GM12878 (cell line): ENCODE data around the gene DYSF. TPM values are rescaled to one million over a fixed set of nuclear protein-coding genes. Genes with fewer than 3 reads are reported as not detected.

Experiments
- ATAC-seq: fragments of 200-7000 bp; cut with Tn5 transposase; 3 replicates; pipeline ENCODE4 v1.9.1; 2020; ENCODE audit warnings: mild to moderate bottlenecking, moderate library complexity
- BruUV-seq: library from RNA; stranded (reverse); fragments of 400-500 nt; replicated peaks from 2 replicates; lab custom pipeline; 2021; lab: Mats Ljungman, UMichigan
- CTCF ChIA-PET: fragments of 300-600 bp; sonication (Branson Sonifier 250); formaldehyde crosslinking; extraction: SDS; loops from one replicate; lab custom pipeline; 2021; ENCODE audit warnings: inconsistent platforms; lab: Yijun Ruan, JAX
- POLR2A ChIA-PET: fragments of 350-600 bp; formaldehyde crosslinking; extraction: SDS; loops from one replicate; lab custom pipeline; 2021; ENCODE audit warnings: inconsistent platforms; lab: Charles Lee
- RAD21 ChIA-PET: fragments of 300-600 bp; sonication (Branson Sonifier 250); formaldehyde crosslinking; loops from one replicate; lab custom pipeline; 2023; ENCODE audit warnings: antibody characterized with exemption; ENCODE audit not compliant: unreplicated experiment; lab: Charles Lee
- SMC1A ChIA-PET: fragments of 300-600 bp; sonication (Branson Sonifier 250); formaldehyde crosslinking; loops from one replicate; lab custom pipeline; 2023; ENCODE audit not compliant: unreplicated experiment, uncharacterized antibody; lab: Charles Lee
- DNase-seq: peaks from one replicate; pipeline ENCODE4 v3.0.0-alpha.2; 2011; ENCODE audit warnings: low read depth, low spot score
- FAIRE-seq: peaks from 3 replicates; lab custom pipeline; 2011; peaks lifted over from hg19 to GRCh38; lab: Jason Lieb, UNC
- H2AFZ ChIP-seq: 2 replicates; pipeline ENCODE4 v1.6.0; 2011; ENCODE audit warnings: low read depth, low read length, control low read depth; ENCODE audit not compliant: control insufficient read depth
- H3K27ac ChIP-seq: 2 replicates; pipeline ENCODE4 v1.5.1; 2011; ENCODE audit warnings: control low read depth; ENCODE audit not compliant: control insufficient read depth, insufficient read depth
- H3K27me3 ChIP-seq, 2 experiments: replicated peaks in 1 of 2; 2 replicates each; pipeline versions ENCODE4 v1.6.0 to v1.6.1; 2011; ENCODE audit warnings: low read length in 1 of 2; ENCODE audit not compliant: control insufficient read depth in 2 of 2, insufficient read depth in 2 of 2
- H3K36me3 ChIP-seq, 2 experiments: 2 replicates each; pipeline ENCODE4 v1.5.1; 2011; ENCODE audit warnings: low read length in 1 of 2; ENCODE audit not compliant: control insufficient read depth in 2 of 2, insufficient read depth in 2 of 2
- H3K4me1 ChIP-seq: 2 replicates; pipeline ENCODE4 v1.6.1; 2011; ENCODE audit warnings: mild to moderate bottlenecking, low read length, moderate library complexity, mixed read lengths; ENCODE audit not compliant: control insufficient read depth, insufficient read depth
- H3K4me2 ChIP-seq: 2 replicates; pipeline ENCODE4 v1.6.0; 2011; ENCODE audit warnings: control low read depth; ENCODE audit not compliant: control insufficient read depth, insufficient read depth
- H3K4me3 ChIP-seq: fragments of 200-600 bp; sonication (generic); 2 replicates; pipeline ENCODE4 v1.5.1; 2016
- H3K79me2 ChIP-seq: 2 replicates; pipeline ENCODE4 v1.6.0; 2011; ENCODE audit warnings: low read length; ENCODE audit not compliant: control insufficient read depth, insufficient read depth
- H3K9ac ChIP-seq: 2 replicates; pipeline ENCODE4 v1.8.0; 2011; ENCODE audit warnings: low read length, control low read depth, mixed read lengths; ENCODE audit not compliant: control insufficient read depth, insufficient read depth
- H3K9me3 ChIP-seq: replicated peaks from 3 replicates; pipeline ENCODE4 v1.5.1; 2011; ENCODE audit warnings: mild to moderate bottlenecking, low read length; ENCODE audit not compliant: control insufficient read depth, insufficient read depth
- H4K20me1 ChIP-seq: 2 replicates; pipeline ENCODE4 v1.6.0; 2011; ENCODE audit not compliant: control insufficient read depth, insufficient read depth
- BCLAF1 ChIP-seq: fragments of 450-650 bp; IDR thresholded peaks from 2 replicates; pipeline ENCODE4 v1.6.1; 2017; ENCODE audit warnings: antibody characterized with exemption, mild to moderate bottlenecking, moderate library complexity
- CREM ChIP-seq: IDR thresholded peaks from 2 replicates; pipeline ENCODE4 v1.6.1; 2014; ENCODE audit warnings: antibody characterized with exemption, low read depth
- CUX1 ChIP-seq: IDR thresholded peaks from 2 replicates; pipeline ENCODE4 v1.6.1; 2012; ENCODE audit warnings: improper control_type of control experiment, low read depth, low read length; ENCODE audit not compliant: insufficient replicate concordance
- ETV6 ChIP-seq, 2 experiments: fragments of 450-650 bp in 1 of 2; IDR thresholded peaks in 1 of 2; conservative IDR thresholded peaks in 1 of 2; 2 replicates each; pipeline ENCODE4 v1.6.1; 2014; ENCODE audit warnings: antibody characterized with exemption in 1 of 2, borderline replicate concordance in 1 of 2, low read depth in 1 of 2, mild to moderate bottlenecking in 1 of 2, moderate library complexity in 1 of 2
- GATAD2B ChIP-seq: fragments of 450-650 bp; conservative IDR thresholded peaks from 2 replicates; pipeline ENCODE4 v1.6.1; 2017; ENCODE audit warnings: low read depth, mild to moderate bottlenecking, moderate library complexity
- IKZF2 ChIP-seq, 2 experiments: fragments of 450-650 bp; IDR thresholded peaks; 2 replicates each; pipeline ENCODE4 v1.6.1; 2017; ENCODE audit warnings: mild to moderate bottlenecking in 2 of 2, moderate library complexity in 2 of 2
- PML ChIP-seq: IDR thresholded peaks from 2 replicates; pipeline ENCODE4 v1.6.1; 2012; ENCODE audit warnings: low read length, inconsistent platforms
- RAD21 ChIP-seq: IDR thresholded peaks from 2 replicates; pipeline ENCODE4 v1.6.1; 2011; ENCODE audit warnings: mild to moderate bottlenecking, low read depth, low read length, moderate library complexity; ENCODE audit not compliant: insufficient read depth
- TCF7 ChIP-seq: IDR thresholded peaks from 2 replicates; pipeline ENCODE4 v1.6.1; 2014; ENCODE audit warnings: antibody characterized with exemption, borderline replicate concordance
- ZBTB40 ChIP-seq: fragments of 450-650 bp; IDR thresholded peaks from 2 replicates; pipeline ENCODE4 v1.6.1; 2016; ENCODE audit warnings: mild to moderate bottlenecking, moderate library complexity, borderline replicate concordance
- WGBS: methylation state at CpG from one replicate; pipeline ENCODE4 v1.1.6; 2016; ENCODE audit warnings: low lambda C conversion rate; ENCODE audit not compliant: insufficient replicate concordance, insufficient coverage; ENCODE audit errors: missing lambda C conversion rate; 5-methylcytosine and 5-hydroxymethylcytosine counted together
- in situ Hi-C: fragments of 300-500 bp; cut with MboI; formaldehyde crosslinking; loops from 9 replicates; pipeline ENCODE4 v1.14.3; 2018; ENCODE audit warnings: mixed read lengths
- intact Hi-C: fragments of 100-400 bp; cut with micrococcal nuclease; formaldehyde crosslinking; loops from one replicate; pipeline ENCODE4 v1.14.2; 2022; ENCODE audit not compliant: unreplicated experiment
- polyA plus RNA-seq, 11 experiments: library from polyadenylated mRNA; depleted of rRNA in 4 of 11; unstranded in 6 of 11; stranded (reverse) in 5 of 11; fragments of >200 nt; fragmentation: Nextera tagmentation in 4 of 11; fragmentation: Illumina TruSeq in 1 of 11; extraction: Ambion mirVana in 4 of 11; extraction: Trizol in 1 of 11; gene quantifications; 1 replicate in 1 of 11; 2 replicates in 10 of 11; pipeline versions ENCODE4 v1.2.1 to v1.2.3, GENCODE V29; 2011 to 2016; ENCODE audit warnings: inconsistent platforms in 2 of 11, missing spikeins in 2 of 11, low read depth in 1 of 11
- total RNA-seq, 4 experiments: library from RNA; depleted of rRNA in 3 of 4; stranded (reverse); fragments of >200 nt in 3 of 4; fragmentation: Illumina TruSeq in 1 of 4; extraction: Trizol in 1 of 4; gene quantifications; 2 replicates each; pipeline versions ENCODE4 v1.2.1 to v1.2.3, GENCODE V29; 2013 to 2021

The DYSF gene
- total and polyA plus RNA-seq, 10 of the 15 experiments (the other 5 are each of a cell fraction or from before 2014, with no cell fraction given) = under 0.01 to 0.15 (median 0.03) TPM; not detected in 7

GRCh38 chr2:71455011-71455740 lies 1.8 kb downstream of the DYSF start:
- Histone ChIP-seq H4K20me1 (no peaks in the 10 kb centered on the region; the same call in 1 of the 2 replicates), H2AFZ (no peak overlapping the region), H3K27ac (no peak overlapping the region), H3K27me3 (peaks cover 4 to 11% of the 10 kb centered on the region in 2 experiments; a peak in 3 of 4 replicates), H3K79me2 (no peaks in the 10 kb centered on the region), H3K9ac (no peak overlapping the region), H3K4me1 (no peaks in the 10 kb centered on the region), H3K4me2 (no peak overlapping the region), H3K36me3 (no peaks in the 10 kb centered on the region), H3K9me3 (no peaks in the 10 kb centered on the region), H3K4me3 (no peak overlapping the region)
- 27% methylated on average over 8 of the region's 8 CpGs for WGBS
- in situ Hi-C loops (no loop called here), intact Hi-C loops (no loop called here)
- ChIA-PET RAD21 (interaction anchor here (1.4 kb wide), 1 partner anchor 155 kb away, joined by 3 read pairs; no protein-coding TSS in a partner anchor), SMC1A (no interaction called here), POLR2A (no interaction called here), CTCF (interaction anchor here (0.8 kb wide), 1 partner anchor 8 kb away, joined by 3 read pairs; no protein-coding TSS in a partner anchor)
- ATAC-seq (no peak), DNase-seq (no peak), FAIRE-seq (no peak)
- no TSS peak for BruUV-seq
- no peak for TF ChIP-seq ZBTB40
- no peak for TF ChIP-seq GATAD2B
- no peak for TF ChIP-seq TCF7
- no peak for TF ChIP-seq CREM
- TF ChIP-seq IKZF2 (IDR thresholded peaks at IDR 0.05) = no peak
- TF ChIP-seq PML = no peak
- TF ChIP-seq BCLAF1 = no peak
- TF ChIP-seq CUX1 = no peak
- no peak for TF ChIP-seq RAD21
- TF ChIP-seq ETV6 (conservative IDR thresholded peaks at IDR 0.05 in 1 of 2, IDR thresholded peaks at IDR 0.05 in 1 of 2; ENCODE audit: borderline replicate concordance in 1 of 2, low read depth in 1 of 2) = no peak
